HL-60 (cell line): Measurements from ENCODE around the gene ACTN2.

Experiments
- DNase-seq, 2 experiments: peaks; one replicate each; pipeline ENCODE4 v3.0.0-alpha.2; 2010 to 2020; ENCODE audit warnings: low read depth in 1 of 2, low spot score in 1 of 2
- H3K27ac ChIP-seq: fragments of 250-450 bp; sonication (Bioruptor Pico); replicated peaks from 2 replicates; pipeline ENCODE4 v1.5.1; 2020; ENCODE audit warnings: mild to moderate bottlenecking, moderate library complexity
- H3K27me3 ChIP-seq: fragments of 250-450 bp; sonication (Bioruptor Pico); 2 replicates; pipeline ENCODE4 v1.5.1; 2021; ENCODE audit warnings: mild to moderate bottlenecking, moderate library complexity; ENCODE audit not compliant: insufficient read depth, poor library complexity, severe bottlenecking
- H3K4me3 ChIP-seq: replicated peaks from 2 replicates; pipeline ENCODE4 v1.5.1; 2011; ENCODE audit warnings: mild to moderate bottlenecking, control low read depth, low read length; ENCODE audit not compliant: insufficient read depth
- CTCF ChIP-seq: IDR thresholded peaks from one replicate; pipeline ENCODE4 v1.5.1; 2011; ENCODE audit warnings: low read length, control low read depth, inconsistent platforms; ENCODE audit not compliant: insufficient read depth
- GABPA ChIP-seq: IDR thresholded peaks from 2 replicates; pipeline ENCODE4 v1.6.1; 2012; ENCODE audit warnings: low read depth
- POLR2AphosphoS5 ChIP-seq: IDR thresholded peaks from 2 replicates; pipeline ENCODE4 v1.6.1; 2012; ENCODE audit warnings: low read depth
- REST ChIP-seq: IDR thresholded peaks from 2 replicates; pipeline ENCODE4 v1.6.1; 2012; ENCODE audit warnings: low read depth; ENCODE audit not compliant: insufficient replicate concordance
- SPI1 ChIP-seq: IDR thresholded peaks from 2 replicates; pipeline ENCODE4 v1.6.1; 2012; ENCODE audit warnings: low read depth, mild to moderate bottlenecking, borderline replicate concordance

The ACTN2 gene

GRCh38 chr1:236795035-236795756 is 108.9 kb downstream of the ACTN2 start, which contains the start of gene MTR:
MTR (plus strand) TSS chr1:236795292; CDS start chr1:236795704, 412 bp downstream.
- H3K27me3 ChIP-seq, result no peaks in the 10 kb centered on the region
- peak within 1 kb of the TSS; percentile 83 for H3K4me3 ChIP-seq
- DNase-seq, result peak; percentile 97 to 99
- peak; percentile 96 for TF ChIP-seq GABPA
- no peak for TF ChIP-seq SPI1
- peak; percentile 87 for TF ChIP-seq POLR2AphosphoS5
- peak; percentile 48 for TF ChIP-seq REST
- H3K27ac ChIP-seq, result peak within 1 kb of the TSS; percentile 97

GRCh38 chr1:236795757-236796667 is 109.7 kb downstream of the ACTN2 start:
- peak overlapping the region; percentile 97 for H3K27ac ChIP-seq

More at GRCh38 chr1:236795757-236796667, 109.7 kb downstream of the ACTN2 start:
- H3K4me3 ChIP-seq, result peak overlapping the region; percentile 83
- DNase-seq, result peak in 1 of 2 experiments; percentile 60
- TF ChIP-seq SPI1 (no peak), CTCF (no peak), REST (no peak), GABPA (no peak), POLR2AphosphoS5 (no peak)
- H3K27me3 ChIP-seq, result no peaks in the 10 kb centered on the region
